Transverse colon (tissue), 4 donors: ENCODE results near the gene CACNA1C. TPM values are rescaled to one million over a fixed set of nuclear protein-coding genes. Genes with fewer than 3 reads are reported as not detected.

Experiments
- DNase-seq: peaks from one replicate; pipeline ENCODE4 v3.0.0-alpha.2; 2019
- H3K27ac ChIP-seq, 4 donors: fragments of 200-600 bp; sonication (generic); 2 replicates each; pipeline ENCODE4 v1.5.1; 2016 to 2018; ENCODE audit warnings: inconsistent platforms in 4 of 4
- H3K27me3 ChIP-seq: fragments of 200-600 bp; sonication (generic); 2 replicates; pipeline ENCODE4 v1.5.1; 2017; ENCODE audit warnings: inconsistent platforms
- H3K36me3 ChIP-seq, 4 donors: fragments of 200-600 bp; sonication (generic); 2 replicates each; pipeline ENCODE4 v1.5.1; 2017 to 2019; ENCODE audit warnings: inconsistent platforms in 4 of 4
- H3K4me1 ChIP-seq, 4 donors: fragments of 200-600 bp; sonication (generic); 2 replicates each; pipeline ENCODE4 v1.5.1; 2017 to 2020; ENCODE audit warnings: inconsistent platforms in 4 of 4
- H3K4me3 ChIP-seq, 4 donors: fragments of 200-600 bp; sonication (generic); 1 replicate in 1 of 4; 2 replicates in 3 of 4; pipeline versions ENCODE4 v1.5.1 to v1.6.1; 2017 to 2019; ENCODE audit warnings: inconsistent platforms in 4 of 4
- H3K9me3 ChIP-seq, 2 donors: fragments of 200-600 bp; sonication (generic); 2 replicates each; pipeline ENCODE4 v1.5.1; 2017 to 2019; ENCODE audit warnings: inconsistent platforms in 2 of 2
- EP300 ChIP-seq: sonication (generic); formaldehyde crosslinking; IDR thresholded peaks from one replicate; pipeline ENCODE4 v1.6.1; 2017; ENCODE audit warnings: antibody characterized with exemption, low read depth
- POLR2A ChIP-seq: fragments of 450-650 bp; IDR thresholded peaks from one replicate; pipeline ENCODE4 v1.6.1; 2016; ENCODE audit warnings: antibody characterized with exemption, mild to moderate bottlenecking, moderate library complexity
- POLR2AphosphoS5 ChIP-seq, 3 donors: sonication (generic); formaldehyde crosslinking; IDR thresholded peaks; one replicate each; pipeline ENCODE4 v1.6.1; 2016; ENCODE audit warnings: antibody characterized with exemption in 3 of 3
- WGBS, 2 donors: methylation state at CpG; one replicate each; pipeline ENCODE4 v1.1.5; 2018; ENCODE audit warnings: low coverage in 1 of 2; 5-methylcytosine and 5-hydroxymethylcytosine counted together
- in situ Hi-C, 4 donors: fragments of 200-750 bp; cut with MboI; loops; one replicate each; pipeline versions ENCODE4 v1.15.0 to v1.15.1; 2017; ENCODE audit warnings: low sequenced_read_pairs in 3 of 4, low pct_ligation_motif_present in 1 of 4, low pct_unique_long_range_greater_than_20kb in 1 of 4
- intact Hi-C: fragments of 100-400 bp; cut with DNase I; formaldehyde crosslinking; loops from one replicate; pipeline ENCODE4 v1.15.1; 2023; ENCODE audit warnings: low total_unique reads
- total RNA-seq, 4 donors: library from RNA; depleted of rRNA; stranded (reverse); fragments of >200 nt; gene quantifications; one replicate each; pipeline ENCODE4 v1.1.0, GENCODE V29; 2016
- TF ChIP-seq, protein P1 (sequence below), 5 experiments: fragments of 200-600 bp in 3 of 5; fragments of 450-650 bp in 2 of 5; sonication (generic) in 3 of 5; IDR thresholded peaks; 1 replicate in 2 of 5; 2 replicates in 3 of 5; pipeline ENCODE4 v1.5.1; 2016 to 2017; ENCODE audit warnings: antibody characterized with exemption in 5 of 5, inconsistent platforms in 3 of 5, mild to moderate bottlenecking in 2 of 5, moderate library complexity in 1 of 5

CACNA1C gene
- total RNA-seq, 4 donors from 2014 or later = 18.8 to 35.2 (median 24.8) TPM

DNA sequence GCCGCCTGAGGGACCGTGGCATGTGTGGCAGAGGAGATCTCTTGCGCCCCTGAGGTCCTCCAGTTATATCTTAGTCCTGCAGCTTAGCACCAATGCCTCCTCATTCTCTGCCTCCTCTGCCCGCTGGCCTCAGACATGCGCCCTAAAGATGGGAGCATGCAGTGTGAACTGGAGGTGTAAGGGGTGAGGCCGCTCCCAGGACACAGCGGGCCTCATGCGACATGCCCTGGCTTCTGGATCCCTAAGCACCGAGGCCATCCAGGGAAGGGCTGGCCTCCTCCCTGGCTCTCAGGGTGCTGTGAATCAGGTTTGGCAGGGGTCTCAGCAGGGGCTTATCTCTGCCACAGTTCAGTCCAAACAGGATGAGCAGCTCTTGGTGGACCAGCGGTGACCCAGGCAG, 86.9 kb downstream of the CACNA1C start:
- Histone ChIP-seq H3K9me3 (no peaks in the 10 kb centered on the region), H3K4me1 (peaks cover 14 to 44% (median 36%) of the 10 kb centered on the region in 4 donors), H3K27me3 (no peaks in the 10 kb centered on the region), H3K27ac (peak overlapping the region; percentile 53 to 80 (median 72)), H3K36me3 (no peaks in the 10 kb centered on the region), H3K4me3 (no peak overlapping the region)
- WGBS, 2 donors = 89% methylated on average over 9 of the region's 10 CpGs; no CpG with 5 or more reads in 1 of the 2 donors
- TF ChIP-seq POLR2A (no peak), EP300 (no peak), POLR2AphosphoS5 (IDR thresholded peaks at IDR 0.05) (no peak)
- TF ChIP-seq, protein P1, sequence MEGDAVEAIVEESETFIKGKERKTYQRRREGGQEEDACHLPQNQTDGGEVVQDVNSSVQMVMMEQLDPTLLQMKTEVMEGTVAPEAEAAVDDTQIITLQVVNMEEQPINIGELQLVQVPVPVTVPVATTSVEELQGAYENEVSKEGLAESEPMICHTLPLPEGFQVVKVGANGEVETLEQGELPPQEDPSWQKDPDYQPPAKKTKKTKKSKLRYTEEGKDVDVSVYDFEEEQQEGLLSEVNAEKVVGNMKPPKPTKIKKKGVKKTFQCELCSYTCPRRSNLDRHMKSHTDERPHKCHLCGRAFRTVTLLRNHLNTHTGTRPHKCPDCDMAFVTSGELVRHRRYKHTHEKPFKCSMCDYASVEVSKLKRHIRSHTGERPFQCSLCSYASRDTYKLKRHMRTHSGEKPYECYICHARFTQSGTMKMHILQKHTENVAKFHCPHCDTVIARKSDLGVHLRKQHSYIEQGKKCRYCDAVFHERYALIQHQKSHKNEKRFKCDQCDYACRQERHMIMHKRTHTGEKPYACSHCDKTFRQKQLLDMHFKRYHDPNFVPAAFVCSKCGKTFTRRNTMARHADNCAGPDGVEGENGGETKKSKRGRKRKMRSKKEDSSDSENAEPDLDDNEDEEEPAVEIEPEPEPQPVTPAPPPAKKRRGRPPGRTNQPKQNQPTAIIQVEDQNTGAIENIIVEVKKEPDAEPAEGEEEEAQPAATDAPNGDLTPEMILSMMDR (IDR thresholded peaks at IDR 0.05) = no peak
- DNase-seq = no peak
- in situ Hi-C loops = no loop called here
- intact Hi-C loops = loop anchor here (10.0 kb wide), 1 partner anchor 415 kb away; no protein-coding TSS in a partner anchor

DNA sequence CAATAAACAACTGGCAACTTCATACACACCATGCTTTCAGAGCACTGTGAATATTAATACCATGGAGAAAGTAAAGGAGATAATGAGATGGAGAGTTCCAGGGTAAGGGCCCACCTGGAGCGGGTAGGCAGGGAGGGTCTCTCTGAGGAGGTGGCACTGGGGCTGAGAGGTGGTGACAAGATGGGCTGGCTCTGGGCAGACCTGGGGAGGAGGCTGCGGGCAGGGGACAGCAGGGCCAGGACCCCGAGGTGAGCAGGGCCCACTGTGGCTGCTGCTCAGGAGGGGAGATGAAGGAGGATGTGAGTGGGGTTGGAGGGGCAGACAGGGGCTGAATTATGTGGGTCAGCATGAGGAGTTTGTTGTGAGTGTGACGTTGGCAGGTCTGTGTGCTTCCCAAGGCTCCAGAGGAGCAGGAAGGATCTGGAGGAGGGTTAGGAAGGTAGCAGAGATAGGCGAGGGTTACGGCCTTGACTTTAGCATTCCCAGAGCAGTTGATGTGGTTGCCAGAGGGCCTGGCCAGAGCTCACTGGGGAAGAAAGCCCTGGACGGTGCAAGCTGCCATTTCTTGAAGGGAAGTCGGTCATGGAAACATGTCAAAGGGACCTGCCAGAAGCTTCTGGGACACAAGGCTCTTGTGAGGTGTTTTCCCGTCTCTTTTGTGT, 88.2 kb downstream of the CACNA1C start:
- 81% methylated on average over 9 of the region's 9 CpGs; no CpG with 5 or more reads in 1 of the 2 donors for WGBS, 2 donors
- TF ChIP-seq, protein P1 (IDR thresholded peaks at IDR 0.05) = no peak
- TF ChIP-seq POLR2AphosphoS5 (IDR thresholded peaks at IDR 0.05) = no peak
- no peak for TF ChIP-seq POLR2A
- no peak for TF ChIP-seq EP300
- in situ Hi-C loops = no loop called here

DNA sequence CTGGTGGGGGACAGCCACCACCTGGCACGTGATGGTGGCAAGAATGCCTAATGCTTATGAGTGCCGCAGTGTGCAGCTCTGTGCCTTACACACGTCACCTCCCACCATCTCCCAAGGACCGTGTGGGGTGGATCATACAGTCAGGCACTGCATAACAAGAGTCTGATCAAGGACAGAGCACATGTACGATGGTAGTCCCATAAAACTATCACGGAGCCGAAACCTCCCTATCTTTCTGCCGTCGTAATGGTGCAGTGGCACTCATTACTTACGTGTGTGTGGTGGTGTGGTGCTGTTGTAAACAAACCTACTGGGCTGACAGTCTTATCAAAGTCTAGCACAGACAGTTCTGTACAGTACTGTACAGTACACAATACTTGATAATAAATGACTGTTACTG, 89.3 kb downstream of the CACNA1C start:
- peaks cover 28 to 49% (median 41%) of the 10 kb centered on the region in 4 donors for H3K4me1 ChIP-seq

More for the DNA sequence above, 88.2 kb downstream of the CACNA1C start:
- H3K9me3 ChIP-seq = no peaks in the 10 kb centered on the region
- no peak for DNase-seq
- no peaks in the 10 kb centered on the region for H3K36me3 ChIP-seq
- intact Hi-C loops = no loop called here
- H3K27me3 ChIP-seq = no peaks in the 10 kb centered on the region
- H3K4me3 ChIP-seq = no peak overlapping the region
- H3K27ac ChIP-seq = peak overlapping the region; percentile 1 to 71 (median 44)
- H3K4me1 ChIP-seq = peaks cover 27 to 57% (median 44%) of the 10 kb centered on the region in 4 donors

DNA sequence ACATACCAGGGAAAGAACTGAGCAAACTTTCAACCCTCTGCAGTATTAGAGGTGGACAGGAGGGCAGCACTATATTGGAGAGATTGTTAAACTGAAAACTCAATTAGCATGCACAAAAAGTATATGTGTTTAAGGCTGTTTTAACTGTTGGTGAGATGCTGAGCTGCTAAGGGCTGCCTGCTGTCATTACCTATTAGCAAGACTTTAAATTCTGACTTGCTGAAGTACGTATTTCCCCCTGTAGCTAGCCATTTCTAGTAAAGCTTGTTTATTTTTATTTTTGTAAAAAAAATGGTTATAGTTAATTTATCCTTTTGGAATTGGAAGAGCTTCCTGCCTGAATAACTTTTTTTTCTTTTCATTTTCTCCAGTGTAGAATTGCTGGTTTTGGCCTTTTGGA, 92.2 kb downstream of the CACNA1C start:
- TF ChIP-seq POLR2AphosphoS5 (IDR thresholded peaks at IDR 0.05) (no peak), EP300 (no peak), POLR2A (no peak)
- TF ChIP-seq, protein P1 (IDR thresholded peaks at IDR 0.05) = no peak
- H3K36me3 ChIP-seq = no peaks in the 10 kb centered on the region
- H3K4me3 ChIP-seq = no peak overlapping the region
- H3K4me1 ChIP-seq = peaks cover 11 to 20% (median 17%) of the 10 kb centered on the region in 4 donors
- peak overlapping the region in 2 of 4 donors; percentile 31 to 50 for H3K27ac ChIP-seq
- in situ Hi-C loops (no loop called here), intact Hi-C loops (no loop called here)
- H3K27me3 ChIP-seq = no peaks in the 10 kb centered on the region
- no peak for DNase-seq
- no peaks in the 10 kb centered on the region for H3K9me3 ChIP-seq
- 55 to 80% methylated on average over 1 of the region's 1 CpG for WGBS, 2 donors

More for the DNA sequence above, 89.3 kb downstream of the CACNA1C start:
- H3K27me3 ChIP-seq = no peaks in the 10 kb centered on the region
- no peaks in the 10 kb centered on the region for H3K36me3 ChIP-seq
- intact Hi-C loops (no loop called here), in situ Hi-C loops (no loop called here)
- no peak overlapping the region for H3K4me3 ChIP-seq
- TF ChIP-seq POLR2A (no peak), EP300 (peak; percentile 73), POLR2AphosphoS5 (IDR thresholded peaks at IDR 0.05) (peak; percentile 18 to 48 (median 35))
- no peak for DNase-seq
- no peaks in the 10 kb centered on the region for H3K9me3 ChIP-seq
- WGBS, 2 donors = 73% methylated on average over 10 of the region's 10 CpGs; no CpG with 5 or more reads in 1 of the 2 donors
- peak overlapping the region; percentile 1 to 71 (median 44) for H3K27ac ChIP-seq
